HepG2 (cell line): ENCODE data around the gene CDX1. TPM values are rescaled to one million over a fixed set of nuclear protein-coding genes. Genes with fewer than 3 reads are reported as not detected.

Experiments
- BRD4 ChIP-seq: sonication (generic); formaldehyde crosslinking; IDR thresholded peaks from 2 replicates; pipeline ENCODE4 v1.4.0; 2020; ENCODE audit warnings: missing genetic modification reagents
- CREM ChIP-seq, 2 experiments: sonication (generic) in 1 of 2; formaldehyde crosslinking in 1 of 2; IDR thresholded peaks; 2 replicates each; pipeline versions ENCODE4 v1.4.0 to v1.6.1; 2016 to 2020; ENCODE audit warnings: antibody characterized with exemption in 1 of 2, mild to moderate bottlenecking in 1 of 2, missing genetic modification reagents in 1 of 2
- HES4 ChIP-seq: sonication (generic); formaldehyde crosslinking; IDR thresholded peaks from 2 replicates; pipeline ENCODE4 v1.9.0; 2021; ENCODE audit warnings: mild to moderate bottlenecking, missing genetic modification reagents, borderline replicate concordance
- HNF4G ChIP-seq, 2 experiments: sonication (generic) in 1 of 2; formaldehyde crosslinking in 1 of 2; IDR thresholded peaks; 2 replicates each; pipeline versions ENCODE4 v1.4.0 to v1.6.1; 2011 to 2020; ENCODE audit warnings: borderline replicate concordance in 2 of 2, low read depth in 2 of 2, mild to moderate bottlenecking in 2 of 2, low read length in 1 of 2, missing genetic modification reagents in 1 of 2, moderate library complexity in 1 of 2
- HNRNPLL ChIP-seq: fragments of 200-400 bp; formaldehyde crosslinking; IDR thresholded peaks from 2 replicates; pipeline ENCODE4 v1.6.1; 2017; ENCODE audit warnings: mild to moderate bottlenecking, low read depth, low read length; ENCODE audit not compliant: poor library complexity, severe bottlenecking
- HOXA5 ChIP-seq: sonication (generic); formaldehyde crosslinking; IDR thresholded peaks from 2 replicates; pipeline ENCODE4 v1.4.0; 2020; ENCODE audit warnings: missing genetic modification reagents
- IKZF1 ChIP-seq: fragments of 450-650 bp; IDR thresholded peaks from 2 replicates; pipeline ENCODE4 v1.7.1; 2016
- JARID2 ChIP-seq: sonication (generic); formaldehyde crosslinking; IDR thresholded peaks from 2 replicates; pipeline ENCODE4 v1.8.1; 2023; ENCODE audit warnings: missing genetic modification reagents, inconsistent platforms; ENCODE audit not compliant: insufficient replicate concordance
- JUNB ChIP-seq: sonication (generic); formaldehyde crosslinking; IDR thresholded peaks from 2 replicates; pipeline ENCODE4 v1.8.0; 2022; ENCODE audit warnings: missing genetic modification reagents, mild to moderate bottlenecking, borderline replicate concordance
- KLF12 ChIP-seq: sonication (generic); formaldehyde crosslinking; IDR thresholded peaks from 2 replicates; pipeline ENCODE4 v1.4.0; 2020; ENCODE audit warnings: missing genetic modification reagents, borderline replicate concordance
- MAFK ChIP-seq, 2 experiments: IDR thresholded peaks in 1 of 2; conservative IDR thresholded peaks in 1 of 2; 2 replicates each; pipeline ENCODE4 v1.6.1; 2011; ENCODE audit warnings: improper control_type of control experiment in 2 of 2, low read length in 2 of 2
- PPARG ChIP-seq: conservative IDR thresholded peaks from 2 replicates; pipeline ENCODE4 v1.6.1; 2016; ENCODE audit warnings: missing biosample characterization, missing genetic modification reagents
- UBTF ChIP-seq: sonication (generic); formaldehyde crosslinking; IDR thresholded peaks from 2 replicates; pipeline ENCODE4 v1.4.0; 2020; ENCODE audit warnings: mild to moderate bottlenecking, missing genetic modification reagents
- ZC3H13 ChIP-seq: sonication (generic); formaldehyde crosslinking; IDR thresholded peaks from 2 replicates; pipeline ENCODE4 v1.8.1; 2023; ENCODE audit warnings: mild to moderate bottlenecking, missing genetic modification reagents, moderate library complexity
- ZFP91 ChIP-seq: sonication (generic); formaldehyde crosslinking; IDR thresholded peaks from 2 replicates; pipeline ENCODE4 v1.9.0; 2022; ENCODE audit warnings: missing genetic modification reagents, mild to moderate bottlenecking, borderline replicate concordance
- ZNF296 ChIP-seq: sonication (generic); formaldehyde crosslinking; conservative IDR thresholded peaks from 2 replicates; pipeline ENCODE4 v1.5.0; 2020; ENCODE audit warnings: mild to moderate bottlenecking, missing genetic modification reagents
- ZNF44 ChIP-seq: sonication (generic); formaldehyde crosslinking; IDR thresholded peaks from 2 replicates; pipeline ENCODE4 v1.5.1; 2020; ENCODE audit warnings: mild to moderate bottlenecking, missing genetic modification reagents
- ZNF580 ChIP-seq: IDR thresholded peaks from 2 replicates; pipeline ENCODE4 v1.6.1; 2016; ENCODE audit warnings: low read depth, borderline replicate concordance
- ZNF724P ChIP-seq: sonication (generic); formaldehyde crosslinking; IDR thresholded peaks from 2 replicates; pipeline ENCODE4 v1.8.0; 2022; ENCODE audit warnings: missing genetic modification reagents, borderline replicate concordance
- polyA plus RNA-seq, 8 experiments: library from polyadenylated mRNA; depleted of rRNA in 3 of 8; stranded (reverse) in 7 of 8; unstranded in 1 of 8; fragments of >200 nt; fragmentation: Illumina TruSeq in 4 of 8; extraction: Trizol in 4 of 8; gene quantifications; 2 replicates each; pipeline versions ENCODE4 v1.2.1 to v1.2.3, GENCODE V29; 2011 to 2016; ENCODE audit warnings: low read depth in 4 of 8, missing spikeins in 1 of 8, mixed read lengths in 1 of 8; ENCODE audit not compliant: insufficient read depth in 1 of 8
- total RNA-seq, 5 experiments: library from RNA; depleted of rRNA; stranded (reverse); fragments of >200 nt; fragmentation: Illumina TruSeq; extraction: Trizol; gene quantifications; 2 replicates each; pipeline ENCODE4 v1.2.3, GENCODE V29; 2016; ENCODE audit warnings: low read depth in 1 of 5

Gene CDX1
- total and polyA plus RNA-seq, 2 of the 13 experiments (the other 11 are each of a cell fraction or from before 2014, with no cell fraction given) = not detected

GRCh38 chr5:150141544-150142184 is 24.9 kb upstream of the CDX1 start (continued):
- 0 out of 2 replicates have a peak, but pooled peaks have one; percentile 35 for TF ChIP-seq UBTF (CRISPR knock-in tag)
- no peak for TF ChIP-seq ZNF296 (CRISPR knock-in tag)
- TF ChIP-seq HNRNPLL = no peak
- TF ChIP-seq ZNF44 (CRISPR knock-in tag) = no peak
- peak; percentile 46; the same call in 1 of the 2 replicates for TF ChIP-seq BRD4 (CRISPR knock-in tag)
- TF ChIP-seq KLF12 (CRISPR knock-in tag) = no peak
- TF ChIP-seq PPARG (CRISPR knock-in tag) = peak; percentile 68
- no peak for TF ChIP-seq JARID2 (CRISPR knock-in tag)
- no peak for TF ChIP-seq ZC3H13 (CRISPR knock-in tag)
- peak; percentile 19; the same call in 1 of the 2 replicates for TF ChIP-seq JUNB (CRISPR knock-in tag)
- no peak for TF ChIP-seq IKZF1
- TF ChIP-seq ZNF724P (CRISPR knock-in tag) = 0 out of 2 replicates have a peak, but pooled peaks have one; percentile 28
- TF ChIP-seq HES4 (CRISPR knock-in tag) = no peak
- TF ChIP-seq HOXA5 (CRISPR knock-in tag) = no peak
- TF ChIP-seq HNF4G (IDR thresholded peaks at IDR 0.05; ENCODE audit: borderline replicate concordance, low read depth, low read length) = no peak
- TF ChIP-seq HNF4G (CRISPR knock-in tag; IDR thresholded peaks at IDR 0.05; ENCODE audit: borderline replicate concordance, low read depth) = 0 out of 2 replicates have a peak, but pooled peaks have one; percentile 20
- no peak for TF ChIP-seq CREM (IDR thresholded peaks at IDR 0.05)
- no peak for TF ChIP-seq CREM (CRISPR knock-in tag; IDR thresholded peaks at IDR 0.05)
- no peak for TF ChIP-seq MAFK (conservative IDR thresholded peaks at IDR 0.05 in 1 of 2, IDR thresholded peaks at IDR 0.05 in 1 of 2; ENCODE audit: low read length in 2 of 2)
- TF ChIP-seq ZNF580 (CRISPR knock-in tag) = no peak
- peak; percentile 14; the same call in 1 of the 2 replicates for TF ChIP-seq ZFP91 (CRISPR knock-in tag)
